Activated B cell treated with CpG ODN at 0.5 μM for 24 hours (primary cell): ENCODE results near the gene PMVK. TPM values are rescaled to one million over a fixed set of nuclear protein-coding genes. Genes with fewer than 3 reads are reported as not detected.
A peak's percentile ranks its signal among the peaks of the same experiment; 100 is the strongest.

Experiments used
- ATAC-seq: fragments of 200-7000 bp; cut with Tn5 transposase; one replicate; pipeline ENCODE4 v1.10.0; 2021; ENCODE audit warnings: low read depth, mild to moderate bottlenecking, moderate library complexity
- CTCF ChIA-PET: fragments of 350-600 bp; sonication (Branson Sonifier 250); formaldehyde crosslinking; loops from one replicate; lab custom pipeline; 2021; ENCODE audit warnings: antibody characterized with exemption; lab: Charles Lee
- POLR2A ChIA-PET: fragments of 350-600 bp; sonication (Branson Sonifier 250); formaldehyde crosslinking; loops from one replicate; lab custom pipeline; 2021; ENCODE audit warnings: antibody characterized with exemption; lab: Charles Lee
- DNase-seq: peaks from one replicate; pipeline ENCODE4 v3.0.0; 2022
- H3K27ac Mint-ChIP-seq: one replicate; pipeline ENCODE4 v1.8.0; 2020; ENCODE audit warnings: mixed read lengths
- H3K27me3 Mint-ChIP-seq: one replicate; pipeline ENCODE4 v1.8.0; 2021; ENCODE audit warnings: mixed read lengths
- H3K36me3 Mint-ChIP-seq: one replicate; pipeline ENCODE4 v1.8.0; 2021; ENCODE audit warnings: low read depth, mixed read lengths
- H3K4me1 Mint-ChIP-seq: one replicate; pipeline ENCODE4 v1.8.0; 2021; ENCODE audit warnings: mixed read lengths
- H3K4me3 Mint-ChIP-seq: one replicate; pipeline ENCODE4 v1.8.0; 2020; ENCODE audit warnings: mild to moderate bottlenecking, mixed read lengths
- H3K9me3 Mint-ChIP-seq: one replicate; pipeline ENCODE4 v1.8.0; 2020; ENCODE audit warnings: mixed read lengths
- intact Hi-C: fragments of 100-400 bp; cut with micrococcal nuclease; formaldehyde crosslinking; loops from one replicate; pipeline ENCODE4 v1.15.1; 2024
- total RNA-seq: library from RNA; stranded (reverse); gene quantifications from 2 replicates; pipeline ENCODE4 v1.2.3, GENCODE V29; 2022
- TF ChIP-seq, protein P1 (sequence below): fragments of 200-600 bp; IDR thresholded peaks from one replicate; pipeline ENCODE4 v1.8.0; 2022; ENCODE audit warnings: antibody characterized with exemption, mild to moderate bottlenecking

The PMVK gene
- total RNA-seq, 1 donor from 2014 or later: 24.6 TPM

DNA sequence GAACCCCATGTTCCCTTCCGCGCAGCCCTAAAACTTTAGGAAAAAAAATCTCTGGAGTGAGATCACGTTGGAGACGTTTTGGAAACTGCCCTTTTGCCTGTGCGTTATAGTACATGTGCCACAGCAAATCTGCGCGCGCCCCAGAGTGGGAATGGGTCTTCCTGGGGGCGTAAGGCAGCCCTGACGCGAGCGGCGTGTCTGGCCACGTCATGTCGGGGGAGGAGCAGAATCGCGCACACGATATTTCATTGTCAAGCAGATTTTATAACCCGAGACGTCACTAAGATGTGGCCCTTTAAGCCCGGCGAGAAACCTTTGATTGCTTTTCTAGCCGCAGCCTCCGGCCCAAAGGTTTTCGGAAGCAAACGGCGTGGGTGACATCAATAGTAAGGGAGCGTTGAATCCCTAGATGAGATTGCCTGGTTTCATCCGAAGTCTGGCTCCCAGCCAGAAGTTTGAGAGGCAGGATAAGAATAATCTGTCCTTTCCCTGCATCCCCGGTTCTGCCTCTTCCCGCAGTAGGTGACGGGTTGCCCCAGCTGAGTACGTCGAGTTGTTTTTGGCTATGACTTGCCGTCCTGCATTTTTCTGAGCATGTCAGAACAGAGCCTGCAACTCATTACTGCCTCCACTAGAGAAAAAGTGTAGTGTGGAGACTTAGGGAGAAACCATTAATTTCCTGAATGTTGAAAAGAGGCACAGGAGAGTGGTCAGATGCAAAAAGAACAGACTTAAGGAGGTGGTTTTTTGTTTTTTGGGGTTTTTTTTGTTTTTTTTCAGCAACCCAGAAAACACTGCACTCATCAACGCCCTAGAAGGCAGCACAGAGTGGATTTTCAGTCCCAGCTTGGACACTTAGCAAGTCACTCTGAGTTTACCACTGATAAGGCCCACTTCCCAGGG, 817 bp upstream of the PMVK start:
- POLR2A ChIA-PET: interaction anchor here (0.5 to 3.2 kb wide), 25 partner anchors 7 to 947 kb away, joined by 3 to 52 read pairs (median 5); partner anchors contain the start of genes CKS1B, EFNA4, FLAD1 and KCNN3
- ATAC-seq (peak; percentile 78), DNase-seq (peak; percentile 86)
- Mint-ChIP-seq H3K4me1 (peaks cover 65% of the 10 kb centered on the region), H3K9me3 (no peaks in the 10 kb centered on the region), H3K36me3 (peaks cover 15% of the 10 kb centered on the region), H3K4me3 (peak overlapping the region; percentile 98), H3K27ac (peak overlapping the region; percentile 100), H3K27me3 (no peaks in the 10 kb centered on the region)
- intact Hi-C loops: loop anchor here (1.0 to 10.0 kb wide), 8 partner anchors 19 to 379 kb away; partner anchors contain the start of genes ADAR, CKS1B, PBXIP1 and PYGO2
- TF ChIP-seq, protein P1, sequence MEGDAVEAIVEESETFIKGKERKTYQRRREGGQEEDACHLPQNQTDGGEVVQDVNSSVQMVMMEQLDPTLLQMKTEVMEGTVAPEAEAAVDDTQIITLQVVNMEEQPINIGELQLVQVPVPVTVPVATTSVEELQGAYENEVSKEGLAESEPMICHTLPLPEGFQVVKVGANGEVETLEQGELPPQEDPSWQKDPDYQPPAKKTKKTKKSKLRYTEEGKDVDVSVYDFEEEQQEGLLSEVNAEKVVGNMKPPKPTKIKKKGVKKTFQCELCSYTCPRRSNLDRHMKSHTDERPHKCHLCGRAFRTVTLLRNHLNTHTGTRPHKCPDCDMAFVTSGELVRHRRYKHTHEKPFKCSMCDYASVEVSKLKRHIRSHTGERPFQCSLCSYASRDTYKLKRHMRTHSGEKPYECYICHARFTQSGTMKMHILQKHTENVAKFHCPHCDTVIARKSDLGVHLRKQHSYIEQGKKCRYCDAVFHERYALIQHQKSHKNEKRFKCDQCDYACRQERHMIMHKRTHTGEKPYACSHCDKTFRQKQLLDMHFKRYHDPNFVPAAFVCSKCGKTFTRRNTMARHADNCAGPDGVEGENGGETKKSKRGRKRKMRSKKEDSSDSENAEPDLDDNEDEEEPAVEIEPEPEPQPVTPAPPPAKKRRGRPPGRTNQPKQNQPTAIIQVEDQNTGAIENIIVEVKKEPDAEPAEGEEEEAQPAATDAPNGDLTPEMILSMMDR: no peak
- CTCF ChIA-PET: interaction anchor here (1.1 to 2.4 kb wide), 9 partner anchors 8 to 378 kb away, joined by 3 to 10 read pairs (median 6); partner anchors contain the start of genes ADAM15, FLAD1, PBXIP1 and PYGO2

DNA sequence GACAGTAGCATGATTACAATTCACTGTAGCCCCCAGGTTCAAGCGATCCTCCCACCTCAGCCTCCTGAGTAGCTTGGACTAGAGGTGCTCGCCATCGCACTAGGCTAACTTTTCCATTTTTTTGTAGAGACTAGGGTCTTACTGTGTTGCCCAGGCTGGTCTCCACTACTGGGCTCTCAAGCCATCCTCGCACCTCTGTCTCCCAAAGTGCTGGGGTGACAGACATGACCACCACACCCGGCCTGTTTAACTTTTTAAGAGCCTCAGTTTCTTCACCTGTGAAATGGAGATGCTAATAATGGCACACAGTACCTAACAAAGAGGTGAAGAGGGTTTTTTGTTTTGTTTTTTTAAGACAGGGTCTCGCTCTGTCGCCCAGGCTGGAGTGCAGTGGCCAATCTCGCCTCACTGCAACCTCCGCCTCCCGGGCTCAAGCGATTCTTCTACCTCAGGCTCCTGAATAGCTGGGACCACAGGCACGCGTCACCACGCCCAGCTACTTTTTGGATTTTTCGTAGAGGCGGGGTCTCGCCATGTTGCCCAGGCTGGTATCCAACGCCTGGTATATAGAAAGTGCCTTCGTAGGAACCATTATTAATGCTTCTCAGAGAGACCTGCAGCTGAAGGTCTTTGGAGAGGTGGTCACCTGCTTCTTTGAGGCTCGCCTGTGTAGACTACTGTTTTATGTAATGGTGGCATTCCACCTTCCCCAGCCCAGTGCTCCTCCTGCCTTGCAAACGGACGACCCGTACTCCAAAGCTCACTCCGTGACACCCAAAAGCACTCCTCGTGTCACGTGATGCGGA, 567 bp downstream of the PMVK start:
- Mint-ChIP-seq H3K27ac (peak overlapping the region; percentile 100), H3K27me3 (no peaks in the 10 kb centered on the region), H3K4me1 (peaks cover 52% of the 10 kb centered on the region), H3K36me3 (peaks cover 20% of the 10 kb centered on the region), H3K9me3 (no peaks in the 10 kb centered on the region), H3K4me3 (peak overlapping the region; percentile 98)
- DNase-seq (no peak), ATAC-seq (no peak)
- TF ChIP-seq, protein P1: no peak
- CTCF ChIA-PET: interaction anchor here (0.9 to 2.4 kb wide), 10 partner anchors 9 to 376 kb away, joined by 3 to 10 read pairs (median 6); partner anchors contain the start of genes ADAM15, FLAD1, PBXIP1 and PYGO2
- POLR2A ChIA-PET: interaction anchor here (0.5 to 3.2 kb wide), 29 partner anchors 9 to 946 kb away, joined by 3 to 52 read pairs (median 4); partner anchors contain the start of genes ADAM15, CKS1B, EFNA4 and FLAD1
- intact Hi-C loops: loop anchor here (1.0 to 10.0 kb wide), 3 partner anchors 71 to 327 kb away; partner anchors contain the start of gene ADAR

DNA sequence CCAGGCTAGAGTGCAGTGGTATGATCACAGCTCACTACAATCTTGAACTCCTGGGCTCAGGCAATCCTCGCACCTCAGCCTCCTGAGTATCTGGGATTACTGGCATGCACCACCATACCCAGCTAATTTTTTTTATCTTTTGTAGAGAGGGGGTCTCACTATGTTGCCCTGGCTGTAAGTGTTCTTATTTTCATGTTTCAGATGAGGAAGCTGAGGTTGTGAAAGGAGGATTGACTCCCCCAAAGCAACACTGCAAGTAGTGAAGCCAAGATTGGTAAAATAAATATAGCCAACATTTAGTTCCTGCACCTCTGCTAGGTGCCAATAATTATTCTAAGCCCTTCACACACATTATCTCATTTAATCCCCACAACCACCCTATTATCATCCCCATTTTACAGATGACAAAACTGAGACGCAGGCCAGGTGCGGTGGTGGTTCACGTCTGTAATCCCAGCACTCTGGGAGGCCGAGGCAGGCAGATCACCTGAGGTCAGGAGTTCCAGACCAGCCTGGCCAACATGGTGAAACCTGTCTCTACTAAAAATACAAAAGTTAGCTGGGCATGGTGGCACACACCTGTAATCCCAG, 2.1 kb downstream of the PMVK start:
- Mint-ChIP-seq H3K36me3 (peaks cover 26% of the 10 kb centered on the region), H3K9me3 (no peaks in the 10 kb centered on the region), H3K27me3 (no peaks in the 10 kb centered on the region), H3K4me3 (no peak overlapping the region), H3K4me1 (peaks cover 41% of the 10 kb centered on the region), H3K27ac (no peak overlapping the region)
- POLR2A ChIA-PET: interaction anchor here (0.7 to 1.1 kb wide), 2 partner anchors 24 to 39 kb away, joined by 3 read pairs; no protein-coding TSS in a partner anchor
- ATAC-seq: no peak
- DNase-seq: no peak
- TF ChIP-seq, protein P1: no peak
- CTCF ChIA-PET: no interaction called here
- intact Hi-C loops: loop anchor here (10.0 kb wide), 1 partner anchor 70 kb away; no protein-coding TSS in a partner anchor

DNA sequence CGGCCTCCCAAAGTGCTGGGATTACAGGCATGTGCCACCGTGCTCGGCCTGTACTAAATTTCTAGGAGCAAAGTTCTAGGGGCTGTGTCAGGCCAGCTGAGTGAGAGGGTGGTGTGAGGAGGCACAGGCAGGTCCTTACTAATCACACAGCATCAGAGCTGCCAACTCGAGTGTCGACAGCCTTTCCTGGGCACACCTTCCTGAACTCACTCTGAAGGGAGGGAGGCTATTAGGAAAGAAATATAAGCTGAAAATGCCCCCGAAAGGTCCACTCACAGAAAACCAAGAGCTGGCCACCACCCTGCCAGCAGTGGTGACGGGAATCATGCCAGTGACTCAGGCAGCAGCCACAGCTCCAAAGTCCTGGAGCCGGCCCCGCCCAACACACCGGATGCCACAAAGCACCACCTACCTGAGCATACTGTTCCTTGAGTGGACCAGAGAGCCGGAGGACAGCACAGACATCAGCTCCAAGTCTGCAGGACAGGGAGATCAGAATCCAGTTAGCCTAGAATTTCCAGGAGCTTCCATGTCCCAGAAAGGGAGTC, 4.5 kb downstream of the PMVK start:
- TF ChIP-seq, protein P1: no peak
- POLR2A ChIA-PET: no interaction called here
- H3K36me3 Mint-ChIP-seq: peaks cover 39% of the 10 kb centered on the region
- no peak overlapping the region for H3K27ac Mint-ChIP-seq
- no peak overlapping the region for H3K4me3 Mint-ChIP-seq
- H3K9me3 Mint-ChIP-seq: no peaks in the 10 kb centered on the region
- intact Hi-C loops: loop anchor here (10.0 kb wide), 1 partner anchor 67 kb away; no protein-coding TSS in a partner anchor
- DNase-seq: no peak
- no peak for ATAC-seq
- H3K27me3 Mint-ChIP-seq: no peaks in the 10 kb centered on the region
- H3K4me1 Mint-ChIP-seq: peaks cover 20% of the 10 kb centered on the region
- CTCF ChIA-PET: no interaction called here
